Cardiac muscle cell (in vitro differentiated cells and primary cell): ENCODE data around the gene SMIM44. TPM values are rescaled to one million over a fixed set of nuclear protein-coding genes. Genes with fewer than 3 reads are reported as not detected.

Experiments
- DNase-seq, 2 donors: peaks; one replicate each; pipeline versions ENCODE4 v3.0.0 to v3.0.0-alpha.2; 2010 to 2017; ENCODE audit warnings: low read depth in 1 of 2, low spot score in 1 of 2
- H3K27ac ChIP-seq: fragments of 200-600 bp; sonication (generic); 2 replicates; pipeline ENCODE4 v1.5.1; 2016
- H3K27me3 ChIP-seq: fragments of 200-600 bp; sonication (generic); 2 replicates; pipeline ENCODE4 v1.6.0; 2016; ENCODE audit warnings: control low read depth
- H3K36me3 ChIP-seq: fragments of 200-600 bp; sonication (generic); 2 replicates; pipeline ENCODE4 v1.5.1; 2016; ENCODE audit warnings: control low read depth
- H3K4me1 ChIP-seq: fragments of 200-600 bp; sonication (generic); 2 replicates; pipeline ENCODE4 v1.8.1; 2017; ENCODE audit warnings: low read depth, mild to moderate bottlenecking, mixed run types
- H3K4me3 ChIP-seq: fragments of 200-600 bp; sonication (generic); 2 replicates; pipeline ENCODE4 v1.5.1; 2016; ENCODE audit warnings: mild to moderate bottlenecking
- H3K9me3 ChIP-seq: fragments of 200-600 bp; sonication (generic); 2 replicates; pipeline ENCODE4 v1.5.1; 2017; ENCODE audit warnings: low read depth, mild to moderate bottlenecking, control low read depth
- polyA plus RNA-seq: library from polyadenylated mRNA; unstranded; fragments of >200 nt; fragmentation: Nextera tagmentation; extraction: Ambion mirVana; gene quantifications from 2 replicates; pipeline ENCODE4 v1.2.1, GENCODE V29; 2016
- total RNA-seq: library from RNA; depleted of rRNA; stranded (reverse); fragments of >200 nt; gene quantifications from 2 replicates; pipeline ENCODE4 v1.2.3, GENCODE V29; 2016
- TF ChIP-seq, protein P1 (sequence below): IDR thresholded peaks from 2 replicates; pipeline ENCODE4 v1.5.1; 2012; ENCODE audit warnings: low read depth, mild to moderate bottlenecking, low read length

SMIM44 gene
- total and polyA plus RNA-seq, 2 experiments from 2014 or later: not detected

DNA sequence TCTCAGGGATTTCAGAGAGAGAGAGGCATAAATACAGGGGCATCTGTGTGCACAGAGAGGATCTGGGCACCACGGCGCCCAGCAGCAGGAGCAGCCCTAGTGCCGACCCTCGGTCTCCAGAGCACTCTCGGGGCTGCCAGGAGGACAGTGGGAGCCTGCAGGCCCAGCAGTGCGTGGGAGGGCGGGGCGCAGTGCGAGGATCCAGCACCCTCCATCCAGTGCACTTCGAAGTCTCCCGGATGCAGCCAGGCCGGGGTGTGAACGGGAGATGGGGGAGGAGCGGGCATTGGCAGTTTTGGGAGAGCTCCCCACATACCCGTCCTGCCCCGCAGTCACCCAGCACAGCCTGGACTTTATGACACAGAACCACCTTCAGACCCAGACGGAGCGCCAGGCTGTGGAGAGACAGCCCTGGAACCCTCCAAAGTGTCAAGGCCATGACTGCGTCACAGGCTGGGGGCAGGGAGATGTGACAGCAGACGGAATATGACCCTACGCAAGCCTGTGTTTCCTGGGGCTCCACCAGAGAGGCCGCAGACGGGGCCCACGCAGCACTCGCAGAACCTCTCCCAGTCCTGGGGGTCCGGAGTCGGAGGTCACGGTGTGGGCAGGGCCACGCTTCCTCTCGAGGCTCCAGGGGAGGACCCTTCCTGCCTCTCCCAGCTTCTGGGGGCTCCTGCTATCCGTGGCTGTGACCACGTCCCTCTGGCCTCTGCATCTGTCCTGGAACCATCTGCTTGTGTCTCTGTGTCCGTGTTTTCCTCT, 41.0 kb upstream of the SMIM44 start:
- Histone ChIP-seq H3K4me1 (no peaks in the 10 kb centered on the region), H3K27me3 (no peaks in the 10 kb centered on the region), H3K27ac (no peak overlapping the region), H3K4me3 (no peak overlapping the region), H3K9me3 (no peaks in the 10 kb centered on the region), H3K36me3 (peaks cover 27% of the 10 kb centered on the region)
- DNase-seq: no peak
- TF ChIP-seq, protein P1, sequence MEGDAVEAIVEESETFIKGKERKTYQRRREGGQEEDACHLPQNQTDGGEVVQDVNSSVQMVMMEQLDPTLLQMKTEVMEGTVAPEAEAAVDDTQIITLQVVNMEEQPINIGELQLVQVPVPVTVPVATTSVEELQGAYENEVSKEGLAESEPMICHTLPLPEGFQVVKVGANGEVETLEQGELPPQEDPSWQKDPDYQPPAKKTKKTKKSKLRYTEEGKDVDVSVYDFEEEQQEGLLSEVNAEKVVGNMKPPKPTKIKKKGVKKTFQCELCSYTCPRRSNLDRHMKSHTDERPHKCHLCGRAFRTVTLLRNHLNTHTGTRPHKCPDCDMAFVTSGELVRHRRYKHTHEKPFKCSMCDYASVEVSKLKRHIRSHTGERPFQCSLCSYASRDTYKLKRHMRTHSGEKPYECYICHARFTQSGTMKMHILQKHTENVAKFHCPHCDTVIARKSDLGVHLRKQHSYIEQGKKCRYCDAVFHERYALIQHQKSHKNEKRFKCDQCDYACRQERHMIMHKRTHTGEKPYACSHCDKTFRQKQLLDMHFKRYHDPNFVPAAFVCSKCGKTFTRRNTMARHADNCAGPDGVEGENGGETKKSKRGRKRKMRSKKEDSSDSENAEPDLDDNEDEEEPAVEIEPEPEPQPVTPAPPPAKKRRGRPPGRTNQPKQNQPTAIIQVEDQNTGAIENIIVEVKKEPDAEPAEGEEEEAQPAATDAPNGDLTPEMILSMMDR: no peak

DNA sequence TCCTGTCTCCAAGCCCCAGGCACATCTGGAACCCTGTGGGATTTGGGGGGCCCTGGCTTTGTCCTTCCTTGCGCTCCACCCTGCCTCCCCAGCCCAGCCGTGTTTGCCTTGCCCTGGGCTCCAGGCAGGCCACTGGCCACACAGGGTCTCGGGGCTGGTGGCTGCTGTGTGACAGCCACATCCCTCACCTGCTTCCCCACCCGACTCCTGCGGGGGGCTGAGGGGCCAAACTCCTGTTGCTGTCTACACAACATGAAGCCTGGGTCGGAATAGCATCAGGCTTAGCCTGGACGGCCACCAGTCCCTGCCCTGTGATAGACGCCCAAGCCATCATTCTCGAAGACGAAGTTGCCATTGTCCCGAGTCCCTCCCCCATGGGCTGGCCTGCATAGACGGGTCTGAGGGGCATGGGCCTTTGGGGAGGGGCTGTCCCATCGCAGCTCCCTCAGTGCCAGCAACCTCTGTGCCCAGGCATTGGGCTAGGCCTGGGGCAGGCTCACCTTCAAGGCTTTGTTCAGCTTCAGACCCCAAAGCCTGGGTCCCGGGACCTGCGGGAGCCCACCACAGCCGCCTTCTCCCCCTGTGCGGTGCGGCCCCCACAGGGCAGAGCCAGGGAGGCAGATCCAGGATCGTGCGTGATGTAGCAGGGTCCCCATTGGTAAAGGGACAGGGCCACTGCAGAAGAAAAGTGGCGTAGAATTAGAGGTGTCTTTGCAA, 40.3 kb upstream of the SMIM44 start:
- no peaks in the 10 kb centered on the region for H3K4me1 ChIP-seq
- TF ChIP-seq, protein P1: no peak
- H3K27me3 ChIP-seq: no peaks in the 10 kb centered on the region
- no peak overlapping the region for H3K27ac ChIP-seq
- DNase-seq: no peak
- H3K36me3 ChIP-seq: peaks cover 27% of the 10 kb centered on the region
- no peaks in the 10 kb centered on the region for H3K9me3 ChIP-seq
- H3K4me3 ChIP-seq: no peak overlapping the region

DNA sequence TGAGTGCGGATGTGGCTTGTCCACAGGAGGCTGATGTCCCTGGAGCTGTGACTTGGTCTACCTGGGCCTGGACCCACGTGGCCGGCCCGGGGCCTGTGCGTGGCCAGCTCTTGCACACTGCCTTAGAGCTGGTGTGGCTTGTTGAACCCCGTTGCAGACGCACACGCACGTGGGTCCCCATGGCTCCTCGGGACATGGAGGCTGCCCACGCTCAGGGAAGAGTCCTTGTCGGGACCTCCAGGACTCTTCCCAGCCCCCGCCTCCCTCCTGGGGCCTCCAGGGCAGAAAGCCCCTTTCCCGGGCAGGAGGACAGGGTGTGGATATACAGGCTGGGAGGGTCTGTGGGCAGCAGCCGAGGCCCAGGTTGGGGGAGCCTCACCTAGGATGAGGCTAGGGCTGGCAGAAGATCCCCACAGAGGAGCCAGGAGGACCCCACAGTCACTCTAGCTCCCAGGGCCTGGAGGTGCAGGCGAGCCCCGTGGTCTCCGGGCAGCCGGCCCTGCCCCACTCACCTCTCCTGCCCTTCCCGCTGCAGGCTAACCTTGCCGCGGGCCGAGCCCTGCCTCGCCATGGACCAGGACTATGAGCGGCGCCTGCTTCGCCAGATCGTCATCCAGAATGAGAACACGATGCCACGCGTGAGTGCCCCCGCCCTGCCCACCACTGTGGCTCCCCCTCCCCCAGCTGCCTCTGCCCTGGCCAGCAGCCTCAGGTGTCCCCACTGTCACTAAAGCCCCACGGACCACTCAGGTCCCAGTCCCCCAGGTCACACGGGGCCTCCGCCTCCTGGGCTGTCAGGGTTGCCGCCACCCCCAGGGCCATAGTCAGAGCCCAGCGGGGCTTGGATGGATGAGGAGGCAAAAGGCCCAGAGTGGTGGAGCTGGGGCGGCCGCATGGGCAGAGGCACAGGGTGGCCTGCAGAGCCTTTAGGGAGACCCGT, 39.5 kb upstream of the SMIM44 start:
- Histone ChIP-seq H3K27ac (no peak overlapping the region), H3K4me1 (no peaks in the 10 kb centered on the region), H3K27me3 (no peaks in the 10 kb centered on the region), H3K4me3 (no peak overlapping the region), H3K36me3 (peaks cover 24% of the 10 kb centered on the region), H3K9me3 (no peaks in the 10 kb centered on the region)
- no peak for DNase-seq
- TF ChIP-seq, protein P1: no peak

DNA sequence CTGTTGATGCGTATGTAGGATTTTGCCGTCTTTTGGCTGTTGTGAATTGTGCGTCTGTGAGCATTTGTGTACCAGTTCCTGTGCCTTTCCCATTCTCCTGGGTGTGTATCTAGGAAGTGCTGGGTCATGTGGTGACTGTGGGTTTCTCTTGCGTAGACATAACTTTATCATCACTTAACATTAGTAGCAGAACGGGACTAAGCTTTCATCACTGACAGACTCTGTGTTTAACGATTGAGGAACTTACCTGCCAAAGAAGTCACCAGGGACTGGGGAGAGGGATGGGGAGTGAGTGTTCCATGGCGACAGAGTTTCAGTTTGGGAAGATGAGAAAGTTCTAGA, 37.8 kb upstream of the SMIM44 start:
- no peaks in the 10 kb centered on the region for H3K9me3 ChIP-seq
- TF ChIP-seq, protein P1: no peak
- no peak for DNase-seq
- H3K27ac ChIP-seq: no peak overlapping the region
- H3K27me3 ChIP-seq: no peaks in the 10 kb centered on the region
- no peaks in the 10 kb centered on the region for H3K4me1 ChIP-seq
- no peak overlapping the region for H3K4me3 ChIP-seq
- H3K36me3 ChIP-seq: peaks cover 10% of the 10 kb centered on the region
